Calu3 (cell line): ENCODE results near the gene TEAD1. TPM values are rescaled to one million over a fixed set of nuclear protein-coding genes. Genes with fewer than 3 reads are reported as not detected.

ENCODE experiments used
- BruUV-seq: library from RNA; stranded (reverse); fragments of 400-500 nt; replicated peaks from 2 replicates; lab custom pipeline; 2021; lab: Mats Ljungman, UMichigan
- CTCF ChIA-PET: fragments of 300-600 bp; sonication (Branson Sonifier 250); formaldehyde crosslinking; loops from one replicate; lab custom pipeline; 2022; ENCODE audit warnings: antibody characterized with exemption; lab: Charles Lee
- DNase-seq: peaks from one replicate; pipeline ENCODE4 v3.0.0; 2022
- H3K27ac Mint-ChIP-seq: one replicate; pipeline ENCODE4 v1.8.0; 2022; ENCODE audit warnings: mixed read lengths; ENCODE audit not compliant: unreplicated experiment
- H3K27me3 Mint-ChIP-seq: one replicate; pipeline ENCODE4 v1.8.0; 2022; ENCODE audit warnings: mixed read lengths; ENCODE audit not compliant: unreplicated experiment
- H3K36me3 Mint-ChIP-seq: one replicate; pipeline ENCODE4 v1.8.0; 2022; ENCODE audit warnings: mild to moderate bottlenecking, moderate library complexity, mixed read lengths; ENCODE audit not compliant: insufficient read depth, unreplicated experiment
- H3K4me1 Mint-ChIP-seq: one replicate; pipeline ENCODE4 v1.8.0; 2022; ENCODE audit warnings: mild to moderate bottlenecking, low read depth, mixed read lengths; ENCODE audit not compliant: unreplicated experiment
- H3K4me3 Mint-ChIP-seq: one replicate; pipeline ENCODE4 v1.8.0; 2022; ENCODE audit warnings: mild to moderate bottlenecking, low read depth, moderate library complexity, mixed read lengths; ENCODE audit not compliant: unreplicated experiment
- H3K9me3 Mint-ChIP-seq: one replicate; pipeline ENCODE4 v1.8.0; 2022; ENCODE audit warnings: low read depth, mixed read lengths; ENCODE audit not compliant: unreplicated experiment
- intact Hi-C: fragments of 100-400 bp; cut with micrococcal nuclease; formaldehyde crosslinking; loops from one replicate; pipeline ENCODE4 v1.10.0; 2022; ENCODE audit not compliant: unreplicated experiment
- total RNA-seq: library from RNA; stranded (reverse); gene quantifications from 2 replicates; pipeline ENCODE4 v1.2.3, GENCODE V29; 2022
- TF ChIP-seq, protein P1 (sequence below): fragments of 200-600 bp; IDR thresholded peaks from one replicate; pipeline ENCODE4 v1.8.0; 2022; ENCODE audit warnings: antibody characterized with exemption; ENCODE audit not compliant: unreplicated experiment

TEAD1 gene
- total RNA-seq, 1 experiment from 2014 or later = 104 TPM

DNA sequence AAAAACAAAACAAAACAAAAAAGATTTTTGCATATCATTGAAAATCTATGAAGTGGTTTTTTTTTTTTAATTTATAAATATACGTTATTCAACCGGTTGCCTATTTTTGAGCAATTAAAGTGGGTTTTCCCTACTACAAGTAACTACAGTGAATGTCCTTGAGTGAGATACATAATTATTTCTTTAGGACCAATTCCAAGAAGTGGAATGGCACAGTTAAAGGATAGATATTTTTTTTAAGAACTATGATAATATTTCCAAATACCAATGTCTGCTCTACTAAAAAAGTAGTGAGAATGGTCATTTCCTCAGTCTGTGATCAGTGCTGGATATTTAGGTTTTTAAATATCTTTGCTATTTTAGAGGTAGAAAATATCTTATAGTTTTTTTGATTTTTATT lies 118.8 kb downstream of the TEAD1 start:
- Mint-ChIP-seq H3K4me1 (peaks cover 31% of the 10 kb centered on the region), H3K9me3 (no peaks in the 10 kb centered on the region), H3K27me3 (no peaks in the 10 kb centered on the region), H3K4me3 (no peak overlapping the region), H3K36me3 (no peaks in the 10 kb centered on the region), H3K27ac (no peak overlapping the region)
- DNase-seq = no peak
- TF ChIP-seq, protein P1, sequence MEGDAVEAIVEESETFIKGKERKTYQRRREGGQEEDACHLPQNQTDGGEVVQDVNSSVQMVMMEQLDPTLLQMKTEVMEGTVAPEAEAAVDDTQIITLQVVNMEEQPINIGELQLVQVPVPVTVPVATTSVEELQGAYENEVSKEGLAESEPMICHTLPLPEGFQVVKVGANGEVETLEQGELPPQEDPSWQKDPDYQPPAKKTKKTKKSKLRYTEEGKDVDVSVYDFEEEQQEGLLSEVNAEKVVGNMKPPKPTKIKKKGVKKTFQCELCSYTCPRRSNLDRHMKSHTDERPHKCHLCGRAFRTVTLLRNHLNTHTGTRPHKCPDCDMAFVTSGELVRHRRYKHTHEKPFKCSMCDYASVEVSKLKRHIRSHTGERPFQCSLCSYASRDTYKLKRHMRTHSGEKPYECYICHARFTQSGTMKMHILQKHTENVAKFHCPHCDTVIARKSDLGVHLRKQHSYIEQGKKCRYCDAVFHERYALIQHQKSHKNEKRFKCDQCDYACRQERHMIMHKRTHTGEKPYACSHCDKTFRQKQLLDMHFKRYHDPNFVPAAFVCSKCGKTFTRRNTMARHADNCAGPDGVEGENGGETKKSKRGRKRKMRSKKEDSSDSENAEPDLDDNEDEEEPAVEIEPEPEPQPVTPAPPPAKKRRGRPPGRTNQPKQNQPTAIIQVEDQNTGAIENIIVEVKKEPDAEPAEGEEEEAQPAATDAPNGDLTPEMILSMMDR = no peak
- intact Hi-C loops = no loop called here
- CTCF ChIA-PET = interaction anchor here (0.8 kb wide), 1 partner anchor 10 kb away, joined by 3 read pairs; no protein-coding TSS in a partner anchor
- BruUV-seq = no TSS peak

GRCh38 chr11:12793506-12793905 lies 119.3 kb downstream of the TEAD1 start:
- intact Hi-C loops = no loop called here
- Mint-ChIP-seq H3K27me3 (no peaks in the 10 kb centered on the region), H3K4me3 (no peak overlapping the region), H3K9me3 (no peaks in the 10 kb centered on the region), H3K27ac (no peak overlapping the region), H3K36me3 (no peaks in the 10 kb centered on the region), H3K4me1 (peaks cover 35% of the 10 kb centered on the region)
- CTCF ChIA-PET = interaction anchor here (0.8 kb wide), 1 partner anchor 9 kb away, joined by 3 read pairs; no protein-coding TSS in a partner anchor
- TF ChIP-seq, protein P1 = no peak
- no peak for DNase-seq
- no TSS peak for BruUV-seq

DNA sequence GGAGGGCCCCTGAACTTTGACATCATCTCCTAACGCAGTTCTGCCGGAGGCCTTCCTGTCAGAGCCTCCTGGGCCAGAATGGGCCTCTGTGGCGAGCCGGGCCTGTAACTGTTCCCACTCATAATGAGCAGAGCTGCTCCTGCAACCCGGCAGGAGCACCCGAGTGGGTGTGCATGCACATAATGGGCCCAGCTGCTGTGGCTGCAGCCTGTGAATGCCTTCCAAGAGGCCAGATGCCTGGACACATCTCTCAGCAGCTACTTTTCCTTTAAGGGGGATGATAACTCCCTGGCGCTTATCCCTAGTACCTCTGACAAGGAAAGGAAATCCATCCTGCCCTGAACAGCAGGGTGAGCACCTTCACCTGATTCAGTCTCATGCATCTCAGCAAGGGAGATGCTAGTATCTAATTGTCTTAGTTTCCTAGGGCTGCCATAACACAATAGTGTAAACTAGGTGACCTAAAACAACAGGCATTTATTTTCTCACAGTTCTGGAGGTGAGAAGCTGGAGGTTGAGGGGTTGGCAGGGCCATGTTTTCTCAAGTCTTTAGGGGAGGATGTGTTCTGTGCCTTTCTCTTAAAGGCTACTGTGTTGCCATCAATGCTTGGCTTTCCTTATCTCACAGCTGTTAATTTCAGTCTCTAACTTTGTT lies 120.5 kb downstream of the TEAD1 start:
- H3K4me3 Mint-ChIP-seq = no peak overlapping the region
- CTCF ChIA-PET = no interaction called here
- H3K27ac Mint-ChIP-seq = no peak overlapping the region
- intact Hi-C loops = no loop called here
- DNase-seq = no peak
- no TSS peak for BruUV-seq
- peaks cover 9% of the 10 kb centered on the region for H3K36me3 Mint-ChIP-seq
- TF ChIP-seq, protein P1 = no peak
- no peaks in the 10 kb centered on the region for H3K9me3 Mint-ChIP-seq
- peaks cover 47% of the 10 kb centered on the region for H3K4me1 Mint-ChIP-seq
- H3K27me3 Mint-ChIP-seq = no peaks in the 10 kb centered on the region

DNA sequence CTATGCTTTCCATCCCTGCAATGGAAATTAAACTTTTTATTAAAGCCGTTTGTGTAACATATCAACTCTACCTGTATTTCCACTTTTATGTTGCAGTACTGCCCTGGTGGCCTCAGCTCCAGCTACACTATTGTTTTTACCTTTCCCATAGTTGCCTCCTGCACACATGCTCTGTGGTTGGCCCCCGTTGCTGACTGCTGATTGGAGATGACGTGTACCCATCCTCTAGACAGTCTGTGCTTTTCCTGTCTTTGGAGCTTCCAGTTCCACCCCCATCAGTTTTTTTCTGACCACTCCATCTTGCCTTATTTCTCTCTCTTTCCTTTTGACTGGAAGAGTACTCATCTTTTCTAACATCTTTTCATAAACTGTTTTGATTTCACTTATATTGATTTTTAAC lies 123.8 kb downstream of the TEAD1 start:
- peak overlapping the region; percentile 96 for H3K27ac Mint-ChIP-seq
- no TSS peak for BruUV-seq
- H3K9me3 Mint-ChIP-seq = no peaks in the 10 kb centered on the region
- CTCF ChIA-PET = no interaction called here
- H3K4me3 Mint-ChIP-seq = no peak overlapping the region
- DNase-seq = no peak
- intact Hi-C loops = no loop called here
- no peaks in the 10 kb centered on the region for H3K27me3 Mint-ChIP-seq
- peaks cover 65% of the 10 kb centered on the region for H3K4me1 Mint-ChIP-seq
- TF ChIP-seq, protein P1 = no peak
- peaks cover 36% of the 10 kb centered on the region for H3K36me3 Mint-ChIP-seq
